H1 (cell line): Measurements from ENCODE around the gene SHC1. TPM values are rescaled to one million over a fixed set of nuclear protein-coding genes. Genes with fewer than 3 reads are reported as not detected.
A peak's percentile ranks its signal among the peaks of the same experiment; 100 is the strongest.

Experiments used
- CTCF ChIA-PET: fragments of 300-600 bp; sonication (Branson Sonifier 250); formaldehyde crosslinking; loops from one replicate; lab custom pipeline; 2021; ENCODE audit not compliant: partially characterized antibody; lab: Charles Lee
- POLR2A ChIA-PET: fragments of 300-600 bp; sonication (Branson Sonifier 250); formaldehyde crosslinking; loops from one replicate; lab custom pipeline; 2021; ENCODE audit warnings: inconsistent platforms; ENCODE audit not compliant: partially characterized antibody; lab: Charles Lee
- DNase-seq, 2 experiments: peaks; one replicate each; pipeline versions ENCODE4 v3.0.0 to v3.0.0-alpha.2; 2010 to 2022; ENCODE audit warnings: low spot score in 2 of 2, low read depth in 1 of 2, mixed read lengths in 1 of 2
- FAIRE-seq: peaks from 2 replicates; lab custom pipeline; 2011; peaks lifted over from hg19 to GRCh38; lab: Jason Lieb, UNC
- H2AFZ ChIP-seq: 2 replicates; pipeline ENCODE4 v1.8.1; 2012; ENCODE audit warnings: low read length, inconsistent platforms
- H2AK5ac ChIP-seq: 2 replicates; pipeline ENCODE4 v1.6.1; 2013; ENCODE audit warnings: low read depth, low read length
- H2BK120ac ChIP-seq: replicated peaks from 2 replicates; pipeline ENCODE3; 2013; ENCODE audit warnings: low read depth, low read length, inconsistent platforms
- H2BK12ac ChIP-seq: 2 replicates; pipeline ENCODE4 v1.6.1; 2013; ENCODE audit warnings: low read depth, low read length
- H2BK15ac ChIP-seq: 2 replicates; pipeline ENCODE4 v1.6.1; 2013; ENCODE audit warnings: low read length
- H2BK20ac ChIP-seq: 2 replicates; pipeline ENCODE4 v1.6.1; 2013; ENCODE audit warnings: low read length
- H2BK5ac ChIP-seq: 2 replicates; pipeline ENCODE4 v1.6.1; 2013; ENCODE audit warnings: low read depth, low read length
- H3K14ac ChIP-seq: 2 replicates; pipeline ENCODE4 v1.6.1; 2013; ENCODE audit warnings: inconsistent platforms; ENCODE audit not compliant: insufficient read length
- H3K18ac ChIP-seq: 2 replicates; pipeline ENCODE4 v1.6.1; 2013; ENCODE audit warnings: low read length; ENCODE audit errors: extremely low read depth
- H3K23ac ChIP-seq: 2 replicates; pipeline ENCODE4 v1.6.1; 2013; ENCODE audit warnings: inconsistent platforms; ENCODE audit not compliant: insufficient read length
- H3K23me2 ChIP-seq: 2 replicates; pipeline ENCODE4 v1.6.1; 2013; ENCODE audit warnings: low read depth, low read length
- H3K27ac ChIP-seq: 2 replicates; pipeline ENCODE4 v1.6.1; 2011; ENCODE audit warnings: low read depth, low read length, inconsistent platforms
- H3K27me3 ChIP-seq, 4 experiments: replicated peaks in 1 of 4; 1 replicate in 1 of 4; 2 replicates in 3 of 4; pipeline versions ENCODE4 v1.6.1 to v1.8.1; 2011 to 2013; ENCODE audit warnings: low read length in 3 of 4, mild to moderate bottlenecking in 3 of 4, inconsistent platforms in 2 of 4, mixed read lengths in 2 of 4, moderate library complexity in 1 of 4; ENCODE audit not compliant: control insufficient read depth in 3 of 4, insufficient read depth in 3 of 4; ENCODE audit errors: extremely low read depth in 1 of 4
- H3K36me3 ChIP-seq, 4 experiments: 2 replicates each; pipeline versions ENCODE4 v1.6.1 to v1.8.1; 2011 to 2013; ENCODE audit warnings: mild to moderate bottlenecking in 4 of 4, low read length in 3 of 4, moderate library complexity in 2 of 4, control low read depth in 1 of 4, inconsistent platforms in 1 of 4; ENCODE audit not compliant: insufficient read depth in 4 of 4, control insufficient read depth in 2 of 4
- H3K4ac ChIP-seq: replicated peaks from 2 replicates; pipeline ENCODE3; 2013; ENCODE audit warnings: low read length, low read depth, mixed read lengths, inconsistent platforms; ENCODE audit not compliant: insufficient read length
- H3K4me1 ChIP-seq, 4 experiments: replicated peaks in 1 of 4; 1 replicate in 1 of 4; 2 replicates in 3 of 4; pipeline versions ENCODE4 v1.6.1 to v1.8.1; 2011 to 2013; ENCODE audit warnings: low read length in 3 of 4, inconsistent platforms in 2 of 4, mixed read lengths in 1 of 4; ENCODE audit not compliant: insufficient read depth in 4 of 4, control insufficient read depth in 3 of 4
- H3K4me2 ChIP-seq, 2 experiments: 2 replicates each; pipeline versions ENCODE4 v1.6.1 to v1.8.1; 2011 to 2013; ENCODE audit warnings: low read depth in 2 of 2, low read length in 2 of 2, control low read depth in 1 of 2, inconsistent platforms in 1 of 2, mild to moderate bottlenecking in 1 of 2; ENCODE audit not compliant: insufficient read depth in 1 of 2
- H3K4me3 ChIP-seq, 4 experiments: fragments of 200-600, 300-600 bp in 1 of 4; sonication (generic), shearing (Covaris generic), sonication (Bioruptor Twin) in 1 of 4; 2 replicates each; pipeline versions ENCODE4 v1.5.1 to v1.8.1; 2011 to 2016; ENCODE audit warnings: low read length in 4 of 4, low read depth in 3 of 4, control low read depth in 2 of 4, inconsistent platforms in 2 of 4, mild to moderate bottlenecking in 2 of 4, mixed read lengths in 1 of 4, moderate library complexity in 1 of 4; ENCODE audit not compliant: insufficient read depth in 2 of 4; ENCODE audit errors: extremely low read depth in 1 of 4
- H3K56ac ChIP-seq: replicated peaks from 2 replicates; pipeline ENCODE3; 2013; ENCODE audit warnings: low read depth, mild to moderate bottlenecking, mixed read lengths, low read length, inconsistent platforms; ENCODE audit not compliant: insufficient read length
- H3K79me1 ChIP-seq: 2 replicates; pipeline ENCODE4 v1.6.1; 2013; ENCODE audit warnings: low read depth, low read length, control low read depth
- H3K79me2 ChIP-seq, 2 experiments: 2 replicates each; pipeline versions ENCODE4 v1.6.1 to v1.8.1; 2012 to 2013; ENCODE audit warnings: low read length in 2 of 2, mild to moderate bottlenecking in 2 of 2, inconsistent platforms in 1 of 2; ENCODE audit not compliant: insufficient read depth in 2 of 2, control insufficient read depth in 1 of 2
- H3K9ac ChIP-seq, 4 experiments: replicated peaks in 1 of 4; 1 replicate in 1 of 4; 2 replicates in 3 of 4; pipeline versions ENCODE4 v1.6.1 to v1.8.1; 2011 to 2013; ENCODE audit warnings: low read depth in 3 of 4, low read length in 3 of 4, control low read depth in 2 of 4, mild to moderate bottlenecking in 2 of 4, moderate library complexity in 2 of 4, inconsistent platforms in 1 of 4; ENCODE audit errors: extremely low read depth in 1 of 4
- H3K9me3 ChIP-seq, 2 experiments: 2 replicates each; pipeline versions ENCODE4 v1.6.1 to v1.8.1; 2012 to 2013; ENCODE audit warnings: mild to moderate bottlenecking in 2 of 2, moderate library complexity in 2 of 2, control low read depth in 1 of 2, inconsistent platforms in 1 of 2, low read depth in 1 of 2, low read length in 1 of 2, mixed read lengths in 1 of 2; ENCODE audit not compliant: insufficient read depth in 2 of 2
- H4K20me1 ChIP-seq, 2 experiments: replicated peaks in 1 of 2; 2 replicates each; pipeline versions ENCODE3 to v1.8.1; 2011 to 2013; ENCODE audit warnings: inconsistent platforms in 2 of 2, low read length in 2 of 2, mild to moderate bottlenecking in 1 of 2; ENCODE audit not compliant: insufficient read depth in 2 of 2, control insufficient read depth in 1 of 2
- H4K5ac ChIP-seq: 2 replicates; pipeline ENCODE4 v1.6.1; 2013; ENCODE audit warnings: low read length, low read depth, mixed read lengths, inconsistent platforms; ENCODE audit not compliant: insufficient read length
- H4K8ac ChIP-seq: 2 replicates; pipeline ENCODE4 v1.8.0; 2013; ENCODE audit warnings: mild to moderate bottlenecking, moderate library complexity, low read length, inconsistent platforms; ENCODE audit not compliant: insufficient read depth; ENCODE audit errors: extremely low read depth
- H4K91ac ChIP-seq: replicated peaks from 2 replicates; pipeline ENCODE3; 2013; ENCODE audit warnings: low read length, mixed read lengths, inconsistent platforms; ENCODE audit not compliant: insufficient read length
- CTBP2 ChIP-seq: IDR thresholded peaks from 2 replicates; pipeline ENCODE4 v1.7.0; 2011; ENCODE audit warnings: borderline replicate concordance, mild to moderate bottlenecking, moderate library complexity, mixed read lengths, low read length; ENCODE audit not compliant: insufficient read depth, insufficient read length
- EP300 ChIP-seq, 2 experiments: IDR thresholded peaks; 1 replicate in 1 of 2; 2 replicates in 1 of 2; pipeline ENCODE4 v1.6.1; 2011 to 2012; ENCODE audit warnings: low read depth in 2 of 2, low read length in 2 of 2, mild to moderate bottlenecking in 2 of 2, borderline replicate concordance in 1 of 2, inconsistent platforms in 1 of 2, moderate library complexity in 1 of 2
- EZH2 ChIP-seq: fragments of 200-600 bp; sonication (generic); IDR thresholded peaks from 2 replicates; pipeline ENCODE4 v1.7.1; 2012; ENCODE audit warnings: low read depth, mild to moderate bottlenecking, moderate library complexity, low read length, inconsistent platforms; ENCODE audit not compliant: severe bottlenecking
- GABPA ChIP-seq: IDR thresholded peaks from 2 replicates; pipeline ENCODE4 v1.6.1; 2011; ENCODE audit warnings: mild to moderate bottlenecking, low read length, moderate library complexity, borderline replicate concordance; ENCODE audit not compliant: insufficient read depth
- GTF2F1 ChIP-seq: IDR thresholded peaks from 2 replicates; pipeline ENCODE4 v1.6.1; 2012; ENCODE audit warnings: low read depth, low read length, improper control_type of control experiment, borderline replicate concordance
- KDM1A ChIP-seq: fragments of 200-600, 300-600 bp; sonication (generic); IDR thresholded peaks from 2 replicates; pipeline ENCODE4 v1.7.1; 2016; ENCODE audit warnings: mild to moderate bottlenecking, low read length, borderline replicate concordance
- MAX ChIP-seq: IDR thresholded peaks from 2 replicates; pipeline ENCODE4 v1.6.1; 2012; ENCODE audit warnings: inconsistent platforms
- RBBP5 ChIP-seq: IDR thresholded peaks from 2 replicates; pipeline ENCODE4 v1.7.1; 2012; ENCODE audit warnings: low read depth, mild to moderate bottlenecking, inconsistent platforms, low read length, moderate library complexity, borderline replicate concordance
- WGBS, 2 experiments: shearing (Covaris generic) in 1 of 2; methylation state at CpG; one replicate each; pipeline versions ENCODE4 v1.1.6 to v1.1.7; 2013 to 2015; ENCODE audit warnings: low lambda C conversion rate in 2 of 2, mixed read lengths in 2 of 2, inconsistent platforms in 1 of 2, low coverage in 1 of 2, missing lambda C conversion rate in 1 of 2; ENCODE audit not compliant: insufficient replicate concordance in 2 of 2, insufficient coverage in 1 of 2, insufficient read length in 1 of 2; ENCODE audit errors: extremely low coverage in 1 of 2, missing lambda C conversion rate in 1 of 2; 5-methylcytosine and 5-hydroxymethylcytosine counted together
- polyA plus RNA-seq, 7 experiments: library from polyadenylated mRNA; depleted of rRNA in 3 of 7; stranded (reverse) in 5 of 7; unstranded in 2 of 7; fragments of >200 nt in 5 of 7; fragments of 200-250 nt in 2 of 7; gene quantifications; 1 replicate in 5 of 7; 2 replicates in 1 of 7; 4 replicates in 1 of 7; pipeline versions ENCODE4 v1.2.1 to v1.2.3, GENCODE V29; 2011 to 2013; ENCODE audit warnings: missing spikeins in 2 of 7, mixed read lengths in 2 of 7
- total RNA-seq: library from RNA; stranded (reverse); fragmentation: NEBNext Ultra II Directional; extraction: Animal tissue kit (Norgen Biotek cat#: 25700); gene quantifications from 2 replicates; pipeline ENCODE4 v1.2.1, GENCODE V29; 2021

Gene SHC1
- total and polyA plus RNA-seq, 2 of the 8 experiments (the other 6 are each of a cell fraction or from before 2014, with no cell fraction given) = 177 to 212 TPM

- peak; percentile 96 for FAIRE-seq
- Histone ChIP-seq H3K23me2 (no peaks in the 10 kb centered on the region; the same call in 1 of the 2 replicates), H4K91ac (peak overlapping the region; percentile 36), H3K79me2 (peaks cover 0 to 27% of the 10 kb centered on the region in 2 experiments; a peak in 3 of 4 replicates), H4K20me1 (peaks cover 0 to 6% of the 10 kb centered on the region in 2 experiments), H3K56ac (no peak overlapping the region), H2BK12ac (peak overlapping the region; percentile 94; the same call in 1 of the 2 replicates), H2BK120ac (peak overlapping the region; percentile 7), H3K79me1 (peaks cover 10% of the 10 kb centered on the region), H2AK5ac (no peak overlapping the region), H4K8ac (peak overlapping the region; percentile 15; the same call in 1 of the 2 replicates), H3K14ac (no peak overlapping the region), H3K27ac (no peak overlapping the region), H4K5ac (peak overlapping the region; percentile 53), H3K23ac (no peak overlapping the region), H3K4me3 (peak overlapping the region in 1 of 4 experiments; percentile 38; a peak in 1 of 8 replicates), H3K36me3 (peaks cover 0 to 29% (median 13%) of the 10 kb centered on the region in 4 experiments; a peak in 4 of 8 replicates), H2BK20ac (no peak overlapping the region), H2BK15ac (peak overlapping the region; percentile 83; the same call in 1 of the 2 replicates), H3K4me2 (peak overlapping the region; percentile 50 to 61; a peak in 3 of 4 replicates), H3K4me1 (peaks cover 8 to 48% (median 39%) of the 10 kb centered on the region in 4 experiments), H2BK5ac (peak overlapping the region; percentile 87), H2AFZ (no peak overlapping the region), H3K9me3 (no peaks in the 10 kb centered on the region), H3K18ac (peak overlapping the region; percentile 87), H3K9ac (no peak overlapping the region), H3K4ac (peak overlapping the region; percentile 10), H3K27me3 (no peaks in the 10 kb centered on the region)
- 16% methylated on average over 5 of the region's 9 CpGs; no CpG with 5 or more reads in 1 of the 2 experiments for whole genome bisulfite sequencing, 2 experiments
- CTCF ChIA-PET = interaction anchor here (1.1 to 18.6 kb wide), 4 partner anchors 14 to 49 kb away, joined by 3 to 354 read pairs (median 134); partner anchors contain the start of genes ADAM15, CKS1B, LENEP and ZBTB7B
- DNase-seq = peak; percentile 80 to 88
- POLR2A ChIA-PET = interaction anchor here (0.6 to 14.8 kb wide), 10 partner anchors 7 to 69 kb away, joined by 3 to 128 read pairs (median 6); partner anchors contain the start of genes CKS1B, FLAD1, LENEP and SHC1
- TF ChIP-seq GABPA (no peak), EZH2 (no peak), KDM1A (peak; percentile 86; the same call in 1 of the 2 replicates), CTBP2 (no peak), RBBP5 (no peak), EP300 (IDR thresholded peaks at IDR 0.05; ENCODE audit: borderline replicate concordance in 1 of 2, low read depth in 2 of 2, low read length in 2 of 2) (no peak), MAX (peak; percentile 95), GTF2F1 (no peak)
Measured at GRCh38 chr1:155012026-155012546, 41.5 kb upstream of the SHC1 start.
